ENCODE measurements around the gene GNAZ.

GNAZ gene

DNA sequence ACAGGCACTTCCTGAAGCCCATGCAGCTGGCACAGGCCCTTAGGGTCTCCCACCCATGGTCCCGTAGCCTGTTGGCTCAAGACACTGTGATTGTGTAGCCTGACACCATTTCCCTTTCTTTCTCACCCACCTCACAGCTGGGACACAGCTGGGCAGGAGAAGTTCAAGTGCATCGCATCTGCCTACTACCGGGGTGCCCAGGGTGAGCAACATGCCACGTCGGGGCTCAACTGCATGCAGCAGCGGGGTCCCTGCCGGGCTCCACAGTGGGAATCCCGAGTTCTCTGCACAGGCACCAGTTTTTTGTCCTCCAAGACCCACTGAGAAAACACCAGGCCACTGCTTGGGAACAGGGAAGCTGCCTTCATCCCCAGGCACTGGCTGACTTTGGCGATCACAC, 85.5 kb downstream of the GNAZ start:
- no peak for DNase-seq (ENCODE audit: low read depth)

DNA sequence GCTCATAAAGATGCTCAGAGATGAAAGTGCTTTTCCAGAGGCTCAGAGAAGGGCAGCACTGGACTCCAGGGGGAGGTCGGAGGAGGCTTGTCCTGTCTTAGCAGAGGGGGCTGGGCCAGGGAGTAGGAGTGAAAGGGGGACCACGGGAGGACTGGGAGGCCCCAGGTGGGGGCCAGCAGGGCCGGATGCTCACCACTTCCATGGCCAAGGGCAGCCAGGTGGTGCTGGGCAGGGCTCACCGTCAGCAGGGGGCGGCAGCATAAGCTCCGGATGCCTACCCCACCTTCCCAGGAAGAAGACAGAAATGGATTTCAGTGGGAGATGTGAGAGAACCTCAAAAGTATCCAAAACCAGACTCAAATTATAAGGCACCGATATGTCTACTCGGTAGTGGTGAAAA, 86.0 kb downstream of the GNAZ start:
- no peak for DNase-seq (ENCODE audit: low read depth)

DNA sequence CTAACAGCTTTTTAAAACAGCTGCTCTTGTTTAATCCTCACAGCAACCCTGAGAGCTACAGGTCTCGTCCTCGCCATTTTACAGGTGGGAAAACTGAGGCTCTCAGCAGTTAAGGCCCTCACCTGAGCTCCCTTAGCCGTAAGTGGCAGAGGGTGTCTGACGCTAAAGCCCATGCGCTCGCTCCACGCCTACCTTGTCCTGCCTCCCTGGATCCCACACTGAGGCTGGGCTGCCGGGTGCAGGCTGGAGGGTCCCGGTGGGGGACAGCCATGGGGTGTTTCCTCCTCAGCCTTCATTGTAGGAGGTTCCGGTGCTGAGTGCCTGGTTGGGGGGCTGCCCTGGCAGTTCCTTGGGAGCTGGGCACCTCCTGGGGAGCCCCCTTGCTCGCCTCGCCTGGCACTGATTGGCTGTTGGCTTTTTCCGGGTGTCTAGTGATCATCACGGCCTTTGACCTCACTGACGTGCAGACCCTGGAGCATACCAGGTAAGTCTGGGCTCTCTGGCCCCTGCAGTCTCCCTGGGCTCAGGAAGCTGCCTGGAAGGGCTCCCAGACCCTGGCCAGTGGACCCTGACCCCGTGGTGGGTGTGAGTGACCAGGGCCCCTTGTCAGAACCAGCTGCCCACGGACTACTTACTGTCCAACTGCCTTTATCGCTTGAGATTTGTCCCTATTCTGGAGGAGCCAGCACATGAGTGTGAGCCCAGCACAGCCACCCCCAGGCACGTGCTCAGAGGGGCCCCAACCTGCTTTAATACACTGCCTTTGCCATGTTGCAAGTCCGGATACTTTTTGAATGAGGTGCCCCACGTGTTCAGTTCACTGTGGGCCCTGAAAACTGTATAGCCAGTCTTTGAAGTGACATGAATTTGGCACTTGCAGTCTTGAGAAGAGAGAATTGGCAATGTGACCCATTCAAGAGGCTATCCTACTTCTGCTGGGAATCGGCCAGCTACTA, 87.5 kb downstream of the GNAZ start:
- no peak for DNase-seq (ENCODE audit: low read depth)

DNA sequence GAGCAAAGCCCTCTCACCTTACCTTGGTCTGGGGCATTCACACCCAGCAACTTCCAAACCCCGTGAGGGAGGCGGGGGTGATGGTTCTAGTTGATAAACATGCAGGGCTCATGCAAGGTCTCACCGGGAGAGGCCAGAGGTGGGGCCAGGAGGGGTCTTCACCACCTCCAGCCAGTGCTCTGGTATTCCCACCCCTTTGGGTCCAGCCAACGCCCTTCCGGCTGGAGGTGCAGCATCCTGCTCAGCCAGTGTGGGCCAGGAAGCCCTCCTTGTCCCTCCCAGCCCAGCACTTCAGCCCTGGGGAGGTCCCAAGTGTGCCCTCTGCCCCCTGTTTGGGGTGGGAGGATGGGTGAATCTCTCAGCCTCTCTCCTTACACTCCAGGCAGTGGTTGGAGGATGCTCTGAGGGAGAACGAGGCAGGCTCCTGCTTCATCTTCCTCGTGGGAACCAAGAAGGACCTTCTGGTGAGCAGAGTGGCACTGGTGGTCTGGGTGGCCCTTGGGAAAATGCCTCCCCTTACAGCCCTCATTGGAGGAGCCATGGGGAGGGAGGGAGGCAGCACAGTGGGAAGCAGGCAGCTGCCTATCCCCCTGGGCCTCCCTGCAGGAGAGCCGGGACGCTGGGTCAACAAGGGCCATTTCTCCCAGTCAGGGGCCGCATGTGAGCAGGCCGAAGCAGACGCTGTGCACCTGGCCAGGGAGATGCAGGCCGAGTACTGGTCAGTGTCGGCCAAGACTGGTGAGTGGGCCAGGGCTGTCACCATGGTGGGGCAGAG, 88.4 kb downstream of the GNAZ start:
- DNase-seq (ENCODE audit: low read depth) = no peak

DNA sequence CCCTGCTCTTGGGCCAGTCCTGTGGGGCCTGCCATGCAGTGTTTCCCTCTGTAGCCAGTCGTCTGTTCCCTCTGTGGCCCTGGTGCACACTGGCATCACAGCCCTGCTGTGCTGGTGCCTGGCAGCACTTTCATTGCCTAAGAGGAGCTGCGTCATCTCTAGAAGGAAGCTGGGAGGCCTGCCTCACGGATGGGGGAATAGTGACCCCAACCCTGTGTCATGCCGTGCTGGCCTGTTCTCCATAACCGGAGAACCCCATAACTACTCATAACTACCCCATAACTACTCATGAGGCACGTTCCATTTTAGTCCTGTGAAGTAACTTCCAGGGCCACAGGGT, 88.9 kb downstream of the GNAZ start:
- no peak for DNase-seq (ENCODE audit: low read depth)

DNA sequence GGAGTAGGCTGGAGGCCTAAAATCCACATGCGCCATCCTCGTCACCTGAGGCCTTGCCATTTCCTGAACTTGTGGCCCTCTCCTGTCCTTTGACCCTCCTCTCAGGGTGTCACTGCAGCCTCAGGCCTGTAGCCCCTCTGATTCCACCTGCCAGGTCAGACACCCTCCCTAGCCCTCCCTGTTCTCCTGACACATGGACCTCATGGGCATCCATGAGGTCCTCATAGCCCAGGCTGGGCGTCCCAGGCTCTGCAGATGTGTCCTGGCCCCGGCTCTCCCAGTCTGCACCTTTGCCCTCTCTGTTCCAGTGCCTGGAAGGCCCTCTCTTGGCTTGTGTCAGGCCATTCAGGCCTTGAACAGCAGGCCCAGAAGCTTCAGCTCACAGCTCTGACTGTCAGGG, 90.7 kb downstream of the GNAZ start:
- no peak for DNase-seq (ENCODE audit: low read depth)

DNA sequence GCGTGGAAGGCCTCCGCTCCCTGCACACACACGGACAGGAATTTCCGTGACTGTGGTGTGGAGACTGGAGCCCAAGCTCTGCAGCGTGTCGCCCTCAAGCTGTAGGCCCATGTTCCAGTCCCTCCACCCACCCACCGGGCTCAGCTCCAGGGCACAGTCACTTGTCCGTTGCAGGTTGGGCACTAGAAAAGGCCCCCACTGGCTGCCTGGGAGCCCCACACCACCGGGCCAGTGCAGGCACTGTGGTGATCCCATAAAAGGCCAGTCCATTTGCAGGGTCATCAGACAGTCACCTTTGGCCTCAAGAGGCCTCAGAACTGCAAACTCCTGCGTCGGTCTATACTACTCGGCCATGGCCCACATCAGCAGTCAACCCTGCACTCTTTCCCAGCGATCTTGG, 91.3 kb downstream of the GNAZ start:
- no peak for DNase-seq (ENCODE audit: low read depth)

DNA sequence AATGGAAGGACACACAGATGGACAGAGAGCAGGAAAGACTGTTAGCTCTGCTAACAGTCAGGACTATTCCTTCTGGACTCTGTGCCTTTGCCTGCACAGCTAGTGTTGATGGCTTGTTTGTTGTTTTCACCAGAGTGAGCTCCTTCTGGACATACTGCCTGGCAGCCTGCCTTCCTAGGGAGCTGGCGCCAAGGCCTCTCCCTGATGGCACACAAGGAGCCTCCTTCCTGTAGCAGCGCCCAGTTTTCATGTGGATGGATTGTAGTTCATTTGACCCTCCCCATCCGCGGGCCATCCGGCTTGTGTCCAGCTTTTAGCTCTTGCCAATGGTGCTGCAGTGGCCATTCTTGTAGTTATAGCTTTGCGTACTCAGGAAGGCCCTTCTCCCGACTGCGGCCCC, 93.3 kb downstream of the GNAZ start:
- DNase-seq (ENCODE audit: low read depth) = no peak

DNA sequence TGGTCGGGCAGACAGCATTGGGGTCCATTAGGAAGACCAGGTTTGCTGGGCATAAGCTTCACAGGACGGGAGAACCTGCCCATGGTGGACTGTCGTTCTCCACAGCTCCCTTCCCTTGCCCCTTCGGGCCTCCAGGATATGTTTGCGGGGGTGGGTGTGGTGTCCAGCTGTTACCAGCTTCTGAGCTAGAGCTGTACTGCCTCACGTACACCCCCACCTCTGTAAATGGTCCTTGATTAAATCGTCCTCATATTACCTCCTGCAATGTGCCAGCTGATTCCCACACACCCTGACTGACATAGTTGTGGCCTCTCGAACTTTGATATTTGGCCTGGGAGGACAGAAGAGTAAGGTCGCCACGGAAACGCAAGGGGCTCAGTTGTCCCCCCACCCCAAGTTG, 93.8 kb downstream of the GNAZ start:
- no peak for DNase-seq (ENCODE audit: low read depth)

DNA sequence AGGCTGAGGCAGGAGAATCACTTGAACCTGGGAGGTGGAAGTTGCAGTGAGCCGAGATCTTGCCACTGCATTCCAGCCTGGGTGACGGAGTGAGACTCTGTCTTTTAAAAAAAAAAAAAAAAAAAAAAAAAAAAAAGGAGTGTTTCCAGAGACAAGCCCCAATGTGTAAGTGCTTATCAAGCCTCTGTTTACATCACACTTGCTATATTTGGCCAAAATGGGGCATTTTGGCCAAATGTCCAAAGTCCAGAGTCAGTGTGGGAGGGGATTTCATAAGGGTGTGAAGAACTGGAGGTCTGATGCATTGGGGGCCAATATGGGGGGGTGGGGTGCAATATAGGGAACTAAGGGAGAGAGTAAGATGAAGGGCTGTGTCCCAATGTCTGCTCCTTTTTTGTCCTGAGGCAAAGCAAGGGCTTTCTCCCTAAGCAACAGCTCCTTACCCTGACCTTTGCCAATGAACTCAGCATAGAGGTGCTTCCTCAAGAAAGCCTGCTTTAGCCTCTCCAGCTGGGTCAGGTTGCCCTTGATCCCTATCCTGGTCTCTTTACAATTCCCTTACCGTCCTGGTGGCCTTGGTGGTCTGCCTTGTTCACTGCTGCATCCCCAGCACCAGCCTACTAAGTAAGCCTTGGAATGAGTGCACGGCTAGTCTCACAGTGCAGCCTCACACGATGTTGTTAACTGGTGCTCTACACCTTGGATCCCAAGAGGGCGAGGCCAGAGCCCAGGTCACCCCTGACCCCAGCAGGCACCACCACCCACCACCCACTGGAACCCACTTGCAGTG, 95.9 kb downstream of the GNAZ start:
- no peak for DNase-seq (ENCODE audit: low read depth)

DNA sequence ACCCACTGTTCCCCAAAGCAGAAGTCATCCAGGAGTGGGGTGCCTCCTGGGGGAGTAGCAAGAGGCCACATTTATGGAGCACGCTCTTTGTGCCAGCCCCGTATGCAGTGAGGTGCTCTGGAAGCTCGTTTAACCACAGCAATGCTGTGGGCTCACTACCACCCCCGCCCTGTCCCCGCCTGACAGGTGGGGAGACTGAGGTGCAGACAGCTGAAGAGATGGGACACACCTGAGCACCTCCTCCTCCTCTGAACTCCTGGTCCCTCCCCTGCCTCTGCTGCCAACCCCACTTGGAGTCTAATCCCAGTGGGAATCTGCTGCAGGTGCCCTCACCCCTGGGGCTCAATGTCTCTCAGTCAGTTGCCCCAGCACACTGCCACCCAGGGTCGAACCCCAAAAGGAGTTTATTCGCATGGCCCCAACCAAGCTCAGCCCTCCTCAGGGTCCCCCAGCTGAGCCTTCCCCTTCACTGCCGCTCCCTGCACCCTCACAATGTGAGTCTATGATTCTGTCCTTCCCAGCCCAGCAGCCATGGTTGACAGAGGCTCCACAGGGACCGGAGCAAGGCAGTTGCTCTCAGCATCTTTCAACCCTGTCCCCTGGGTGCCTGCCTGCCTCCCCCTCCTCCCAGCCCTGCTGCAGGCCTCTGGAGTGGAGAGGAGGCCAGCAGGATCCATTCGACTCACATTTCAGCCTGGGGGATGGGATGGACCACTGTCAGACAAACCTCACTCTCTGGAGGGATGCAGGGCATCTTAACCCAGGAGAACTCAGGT, 96.7 kb downstream of the GNAZ start:
- DNase-seq (ENCODE audit: low read depth) = no peak

DNA sequence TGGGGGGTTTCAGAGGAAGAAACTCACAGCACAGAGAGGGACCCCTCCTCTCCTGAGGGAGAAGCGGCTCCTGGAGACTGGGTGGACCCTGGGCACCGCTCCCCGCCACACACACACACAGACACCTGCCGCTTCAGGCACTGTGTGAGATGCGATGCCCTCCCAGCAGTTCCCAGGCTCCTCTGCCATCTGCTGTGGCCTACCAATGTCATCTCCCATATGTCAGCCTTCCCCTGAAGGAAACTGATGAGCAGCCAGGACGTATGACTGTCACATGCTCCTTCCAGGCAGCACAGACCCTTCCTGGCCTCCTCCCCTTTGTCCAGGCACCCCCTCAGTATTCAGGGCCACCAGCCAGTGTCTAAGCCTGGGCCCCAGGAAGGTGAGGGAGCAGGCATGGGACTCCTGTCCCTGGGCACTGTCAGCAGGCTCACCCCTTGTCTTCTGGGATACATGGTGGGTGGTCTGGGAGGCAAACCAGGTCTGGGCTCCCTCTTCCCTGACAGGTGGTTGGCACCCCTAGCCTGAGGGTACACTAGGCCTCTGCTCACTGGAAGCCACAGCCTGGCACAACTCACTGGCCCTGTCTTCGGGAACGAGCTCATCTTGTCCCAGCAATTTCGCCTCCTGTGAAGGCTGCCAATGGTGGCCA, 98.2 kb downstream of the GNAZ start:
- DNase-seq (ENCODE audit: low read depth) = no peak

DNA sequence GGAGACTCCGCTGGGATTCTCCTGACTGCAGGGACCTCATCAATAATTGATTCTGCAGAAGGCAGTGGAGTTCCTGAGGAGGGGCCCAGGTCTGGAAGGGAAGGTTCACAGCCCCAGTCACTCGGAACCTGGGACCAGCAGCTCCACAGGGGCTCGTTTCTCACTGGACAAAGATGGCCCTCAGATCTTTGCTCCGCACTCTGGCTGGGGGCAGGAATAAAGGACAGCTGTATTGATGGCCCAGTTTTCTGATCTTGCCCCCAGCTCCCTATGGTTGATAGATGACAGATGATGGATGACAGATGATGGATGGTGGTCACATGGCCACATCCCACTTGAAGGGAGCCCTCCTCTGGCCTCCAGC, 98.7 kb downstream of the GNAZ start:
- DNase-seq (ENCODE audit: low read depth) = no peak

All from stimulated activated CD8-positive, alpha-beta memory T cell treated with anti-CD3 and anti-CD28 coated beads, Interleukin-12 subunit alpha, Interleukin-12 subunit beta, amount 100 ng/mL, for 1 hour (primary cell).